Fibroblast of skin of scalp (primary cell): Measurements from ENCODE around the gene PADI1.
A peak's percentile ranks its signal among the peaks of the same experiment; 100 is the strongest.
"Not testable (repeated sequence)": the region's sequence is repeated elsewhere in the genome, so short reads cannot be mapped to it uniquely, and the experiment has no call there.

Experiments used
- DNase-seq: peaks from one replicate; pipeline ENCODE4 v3.0.0-alpha.2; 2013

Gene PADI1

DNA sequence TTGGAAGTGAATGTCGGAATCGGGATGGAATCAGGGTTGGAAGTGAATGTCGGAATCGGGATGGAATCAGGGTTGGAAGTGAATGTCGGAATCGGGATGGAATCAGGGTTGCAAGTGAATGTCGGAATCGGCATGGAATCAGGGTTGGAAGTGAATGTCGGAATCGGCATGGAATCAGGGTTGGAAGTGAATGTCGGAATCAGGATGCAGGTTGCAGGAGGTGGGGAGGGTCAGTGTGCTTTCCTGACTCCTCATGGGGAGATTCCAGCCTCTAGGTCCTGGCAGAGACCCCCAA, 36.8 kb downstream of the PADI1 start:
- not testable (repeated sequence) for DNase-seq

- DNase-seq: no peak
These were observed 38.3 kb downstream of the PADI1 start for GRCh38 chr1:17243274-17243673.

GRCh38 chr1:17244821-17245740, 40.2 kb downstream of the PADI1 start:
- no peak for DNase-seq

GRCh38 chr1:17245816-17246325, 40.9 kb downstream of the PADI1 start:
- no peak for DNase-seq

- DNase-seq: no peak
These were observed 42.0 kb downstream of the PADI1 start for GRCh38 chr1:17246971-17247370.

DNA sequence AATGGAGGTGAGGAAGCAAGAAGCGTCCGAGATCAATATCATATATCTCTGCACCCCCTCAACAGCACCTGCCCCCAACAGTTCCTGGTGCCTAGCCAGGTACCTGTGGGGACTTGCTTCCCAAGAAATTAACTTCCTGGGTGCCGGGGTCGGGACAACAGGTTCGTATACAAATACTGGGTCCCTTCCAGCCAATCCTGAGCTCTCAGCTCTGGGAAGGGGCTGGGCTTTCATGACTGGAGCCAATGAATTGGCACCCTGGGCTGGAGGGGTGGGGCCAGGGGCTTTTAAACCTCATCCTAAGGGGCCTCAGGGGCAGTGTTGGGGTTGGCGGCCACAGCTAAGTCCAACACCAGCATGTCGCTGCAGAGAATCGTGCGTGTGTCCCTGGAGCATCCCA, 43.9 kb downstream of the PADI1 start, which contains the start of gene PADI3:
Gene PADI3 (plus strand): TSS at position 318 of the 400 bp plus-strand sequence. CDS start 40 bp downstream, at position 358.
- DNase-seq: no peak

DNA sequence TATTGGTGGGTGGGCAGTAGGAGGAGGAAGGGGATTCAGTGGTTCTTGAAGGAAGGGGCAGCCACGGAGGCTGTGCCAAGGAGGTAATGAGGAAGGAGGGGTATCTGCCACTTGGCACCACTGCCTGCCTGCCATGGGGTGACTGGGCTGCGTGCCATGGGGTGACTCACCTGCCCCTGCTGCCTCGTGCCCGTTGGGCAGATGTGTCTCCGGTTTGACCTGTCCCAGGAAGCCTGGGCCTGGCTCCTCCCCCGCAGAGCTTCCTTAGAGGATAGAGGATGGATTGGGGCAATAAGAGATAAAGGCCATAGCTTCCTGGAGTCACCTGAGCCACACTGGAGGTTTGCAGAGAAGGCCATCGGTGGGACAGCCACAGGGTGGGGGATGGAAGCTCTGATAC, 45.7 kb downstream of the PADI1 start:
- no peak for DNase-seq

DNA sequence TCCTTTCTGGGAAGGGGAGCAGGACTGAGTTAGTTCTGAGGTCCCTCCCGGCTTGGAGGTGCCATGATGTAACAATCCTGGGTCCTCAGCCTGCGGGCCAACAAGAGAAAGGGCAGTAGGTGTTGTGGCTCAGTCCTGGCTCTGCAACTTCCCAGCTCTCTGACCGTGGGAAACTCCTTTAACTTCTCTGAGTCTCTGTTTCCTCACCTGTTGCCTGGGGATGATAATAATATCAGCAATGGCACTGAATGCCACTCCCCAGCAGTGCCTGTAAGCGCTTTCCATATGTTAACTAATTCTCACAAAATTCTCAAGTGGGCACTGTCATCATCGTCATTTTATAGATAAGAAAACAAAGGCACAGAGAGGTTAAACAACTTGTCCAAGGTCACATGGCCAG, 46.3 kb downstream of the PADI1 start:
- no peak for DNase-seq

DNA sequence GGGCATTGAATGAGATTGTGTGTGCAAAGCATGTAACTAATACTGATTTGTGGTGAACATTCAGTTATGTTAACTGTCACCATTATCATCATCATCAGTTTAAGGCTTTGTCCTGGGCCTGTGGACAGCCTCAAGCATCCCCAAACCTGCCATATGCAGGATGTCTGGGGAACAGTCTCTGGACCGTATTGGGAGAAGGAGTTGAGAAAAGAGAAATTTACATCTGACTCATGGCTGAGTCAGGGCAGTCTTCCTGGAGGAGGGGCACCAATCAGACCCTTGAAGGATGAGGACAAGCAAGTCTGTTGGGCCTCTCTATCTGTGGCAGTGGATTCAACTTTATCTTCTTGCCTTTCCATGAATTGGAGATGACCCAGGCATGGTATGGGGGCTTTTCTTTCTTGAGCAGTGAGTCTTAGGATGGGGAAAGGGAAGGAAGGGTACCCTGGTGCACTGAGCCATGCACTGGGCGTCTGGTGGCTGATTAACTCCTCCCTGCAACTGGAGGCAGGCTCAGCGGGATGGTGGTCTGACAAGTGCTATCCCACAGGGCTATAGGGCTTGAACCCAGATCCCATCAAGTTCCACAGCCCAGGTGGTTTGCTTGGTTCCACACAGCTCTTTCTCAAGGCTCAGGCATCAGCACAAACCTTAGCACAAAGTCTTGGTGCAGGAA, 46.9 kb downstream of the PADI1 start:
- DNase-seq: peak; percentile 53

DNA sequence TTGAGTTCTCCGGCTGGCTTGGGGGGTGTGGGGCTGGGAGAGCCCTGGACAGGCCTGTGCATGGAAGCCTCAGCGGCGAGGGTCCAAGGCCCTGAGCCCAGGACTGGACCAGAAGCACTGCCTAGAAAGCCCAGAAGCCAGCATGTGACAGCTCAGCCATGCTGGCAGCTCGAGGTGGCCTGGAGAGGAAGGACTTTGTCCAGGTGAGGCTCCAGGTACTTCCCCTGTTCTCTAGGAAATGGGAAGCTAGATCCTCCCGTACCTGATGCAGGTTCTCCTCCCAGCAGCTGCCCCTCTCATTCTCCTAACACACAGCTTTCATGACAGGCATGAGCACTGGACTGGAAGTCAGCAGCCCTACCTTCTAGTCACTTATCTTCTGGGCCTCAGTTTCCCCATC, 50.4 kb downstream of the PADI1 start:
- no peak for DNase-seq

- no peak for DNase-seq
These were observed 53.3 kb downstream of the PADI1 start for GRCh38 chr1:17258116-17258757.

DNA sequence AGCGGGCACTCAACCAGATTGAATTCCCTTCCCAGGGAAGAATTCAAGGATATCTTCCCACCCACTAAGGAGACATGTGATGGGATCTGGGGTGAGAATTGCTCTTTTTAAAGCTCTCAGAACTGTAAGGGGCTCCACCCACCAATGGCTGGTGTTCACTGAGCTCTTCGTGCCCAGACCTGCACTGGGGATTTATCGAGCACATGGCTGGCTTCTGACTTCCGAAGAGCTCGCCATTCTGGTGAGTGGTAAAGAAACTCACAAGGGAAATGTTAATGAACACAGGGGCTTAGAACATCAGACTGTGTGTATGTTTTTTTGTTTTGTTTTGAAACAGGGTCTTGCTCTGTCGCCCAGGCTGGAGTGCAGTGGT, 53.8 kb downstream of the PADI1 start:
- DNase-seq: no peak

DNA sequence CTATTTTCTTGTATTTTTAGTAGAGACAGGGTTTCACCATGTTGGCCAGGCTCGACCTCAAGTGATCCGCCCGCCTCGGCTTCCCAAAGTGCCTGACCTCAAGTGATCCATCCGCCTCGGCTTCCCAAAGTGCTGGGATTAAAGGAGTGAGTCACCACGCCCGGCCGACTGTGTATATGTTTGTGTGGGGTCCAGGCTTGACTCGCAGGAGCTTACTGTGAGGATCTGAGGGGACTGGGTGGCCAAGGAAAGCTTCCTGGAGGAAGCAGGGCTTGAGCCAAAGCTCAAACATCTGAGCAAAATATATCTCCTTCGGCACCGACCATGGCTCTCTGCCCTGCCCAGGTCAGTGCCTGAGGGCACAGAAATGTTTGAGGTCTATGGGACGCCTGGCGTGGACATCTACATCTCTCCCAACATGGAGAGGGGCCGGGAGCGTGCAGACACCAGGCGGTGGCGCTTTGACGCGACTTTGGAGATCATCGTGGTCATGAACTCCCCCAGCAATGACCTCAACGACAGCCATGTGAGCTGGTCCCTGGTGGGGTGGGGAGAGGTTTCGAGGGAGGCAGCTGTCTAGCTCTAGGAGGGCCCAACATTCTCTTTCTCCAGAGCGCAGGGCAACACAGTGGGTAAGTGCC, 54.4 kb downstream of the PADI1 start:
- peak; percentile 57 for DNase-seq

- DNase-seq: no peak
These were observed 55.3 kb downstream of the PADI1 start for GRCh38 chr1:17260264-17260663.

DNA sequence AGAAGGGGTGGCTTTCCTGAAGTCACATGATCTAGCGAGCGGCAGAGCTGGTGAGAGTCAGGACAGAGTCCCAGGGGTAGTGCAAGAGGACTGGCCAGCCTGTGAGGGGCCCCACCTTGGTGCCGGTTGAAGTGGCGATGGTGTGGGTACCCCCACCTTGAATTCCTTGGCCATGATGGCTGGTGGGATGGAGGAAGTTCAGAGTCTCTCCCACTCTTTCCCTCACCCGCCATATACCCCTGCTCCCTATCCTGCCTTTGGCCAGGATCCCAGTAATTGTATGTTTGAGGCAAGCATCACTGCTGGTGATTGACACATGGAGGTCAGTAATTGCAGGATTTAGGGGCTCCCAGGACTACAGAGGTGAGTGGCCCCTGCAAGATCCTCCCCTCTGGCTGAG, 55.8 kb downstream of the PADI1 start:
- no peak for DNase-seq

DNA sequence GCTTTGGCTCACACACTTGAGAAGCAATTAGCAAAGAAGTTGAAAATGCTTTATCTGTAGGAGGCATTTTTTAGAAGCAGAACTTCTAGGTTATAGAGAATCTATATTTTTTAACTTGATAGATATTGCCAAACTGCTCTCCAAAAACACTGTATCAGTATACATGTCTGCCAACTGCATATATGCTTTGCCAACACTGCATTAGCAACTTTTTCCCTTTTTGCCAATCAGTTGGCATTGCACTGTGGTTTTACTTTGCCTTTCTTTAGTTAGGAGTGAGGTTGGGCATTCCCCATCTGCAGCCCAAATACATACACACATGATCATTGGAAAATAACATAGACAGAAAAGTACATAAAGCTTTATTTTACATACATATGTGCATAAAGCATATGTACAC, 59.0 kb downstream of the PADI1 start:
- DNase-seq: no peak

GRCh38 chr1:17264470-17264869, 59.5 kb downstream of the PADI1 start:
- DNase-seq: no peak

DNA sequence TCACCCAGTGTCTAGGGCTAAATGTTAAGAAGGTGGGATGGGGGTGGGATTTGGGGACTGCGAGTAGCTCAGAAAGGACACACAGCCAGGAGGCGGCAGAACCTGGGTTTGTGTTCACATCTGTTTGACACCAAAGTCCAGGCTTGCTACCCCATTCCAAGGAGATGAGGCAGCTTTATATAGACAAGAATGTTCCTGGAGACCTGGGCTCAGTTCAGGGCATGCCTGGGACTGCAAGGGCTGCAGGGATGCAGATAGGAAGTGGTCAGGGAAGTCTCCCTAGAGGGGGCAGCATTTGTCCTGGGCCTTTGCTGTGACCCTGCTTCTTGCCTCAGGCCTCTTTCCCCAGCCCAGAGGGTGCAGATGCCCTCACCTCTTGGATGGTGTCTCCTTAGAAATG, 60.2 kb downstream of the PADI1 start:
- DNase-seq: no peak

DNA sequence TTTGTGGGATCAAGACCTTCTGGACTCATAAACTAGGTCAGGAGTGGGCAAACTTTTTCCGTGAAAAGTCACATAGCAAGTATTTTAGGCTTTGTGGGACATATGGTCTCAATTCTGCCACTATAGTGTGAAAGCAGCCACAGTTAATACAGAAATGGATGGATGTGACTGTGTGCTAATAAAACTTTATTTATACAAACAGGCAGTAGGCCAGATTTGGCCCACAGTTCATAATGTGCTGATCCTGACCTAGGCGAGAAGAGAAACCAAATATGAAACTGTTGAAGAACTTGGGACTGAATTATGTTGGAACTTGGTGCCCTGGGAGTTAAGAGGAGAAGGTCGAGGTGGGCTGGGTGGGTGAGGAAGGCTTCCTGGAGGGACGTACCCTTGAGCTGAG, 61.0 kb downstream of the PADI1 start:
- no peak for DNase-seq

- no peak for DNase-seq
These were observed 66.2 kb downstream of the PADI1 start for GRCh38 chr1:17270891-17271765.

GRCh38 chr1:17272066-17272465, 67.1 kb downstream of the PADI1 start:
- DNase-seq: no peak

- DNase-seq: no peak
These were observed 67.7 kb downstream of the PADI1 start for GRCh38 chr1:17272646-17273045.
